Bronchial epithelial cell (primary cell): Measurements from ENCODE around the gene DCAF8. TPM values are rescaled to one million over a fixed set of nuclear protein-coding genes. Genes with fewer than 3 reads are reported as not detected.

Source experiments
- DNase-seq: peaks from one replicate; pipeline ENCODE4 v3.0.0-alpha.2; 2010; ENCODE audit warnings: low read depth
- FAIRE-seq: peaks from 2 replicates; lab custom pipeline; 2011; peaks lifted over from hg19 to GRCh38; lab: Jason Lieb, UNC
- H3K27me3 ChIP-seq: 2 replicates; pipeline ENCODE4 v1.5.1; 2011; ENCODE audit warnings: low read length; ENCODE audit not compliant: control insufficient read depth, insufficient read depth
- H3K36me3 ChIP-seq: 2 replicates; pipeline ENCODE4 v1.5.1; 2011; ENCODE audit warnings: low read length; ENCODE audit not compliant: control insufficient read depth, insufficient read depth
- H3K4me3 ChIP-seq: 2 replicates; pipeline ENCODE4 v1.5.1; 2011; ENCODE audit warnings: mild to moderate bottlenecking, low read depth, low read length, control low read depth
- CTCF ChIP-seq: IDR thresholded peaks from 2 replicates; pipeline ENCODE4 v1.5.1; 2011; ENCODE audit warnings: mild to moderate bottlenecking, moderate library complexity, low read length, control low read depth, inconsistent platforms; ENCODE audit not compliant: insufficient read depth, severe bottlenecking
- total RNA-seq: library from RNA; depleted of rRNA; stranded (reverse); fragments of >200 nt; gene quantifications from 2 replicates; pipeline ENCODE4 v1.2.1, GENCODE V29; 2014

The DCAF8 gene
- total RNA-seq, 1 donor from 2014 or later, result 57.4 TPM

- DNase-seq (no peak), FAIRE-seq (no peak)
- no peaks in the 10 kb centered on the region for H3K27me3 ChIP-seq
- H3K4me3 ChIP-seq, result no peak overlapping the region
- no peak for TF ChIP-seq CTCF
- peaks cover 14% of the 10 kb centered on the region for H3K36me3 ChIP-seq
Observed at GRCh38 chr1:160227034-160227433, 35.3 kb downstream of the DCAF8 start.

GRCh38 chr1:160226623-160227022, 35.7 kb downstream of the DCAF8 start:
- Histone ChIP-seq H3K27me3 (no peaks in the 10 kb centered on the region), H3K36me3 (peaks cover 12% of the 10 kb centered on the region), H3K4me3 (no peak overlapping the region)
- DNase-seq (no peak), FAIRE-seq (no peak)
- no peak for TF ChIP-seq CTCF

- Histone ChIP-seq H3K4me3 (no peak overlapping the region), H3K27me3 (no peaks in the 10 kb centered on the region), H3K36me3 (peaks cover 13% of the 10 kb centered on the region)
- FAIRE-seq, result no peak
- DNase-seq, result peak; percentile 46
- TF ChIP-seq CTCF, result no peak
Observed at GRCh38 chr1:160225345-160225744, 37.0 kb downstream of the DCAF8 start.

- TF ChIP-seq CTCF, result no peak
- FAIRE-seq (no peak), DNase-seq (peak; percentile 74)
- no peaks in the 10 kb centered on the region for H3K27me3 ChIP-seq
- H3K36me3 ChIP-seq, result peaks cover 13% of the 10 kb centered on the region
- H3K4me3 ChIP-seq, result no peak overlapping the region
Observed at GRCh38 chr1:160224606-160225005, 37.7 kb downstream of the DCAF8 start.

- no peak overlapping the region for H3K4me3 ChIP-seq
- no peak for TF ChIP-seq CTCF
- H3K27me3 ChIP-seq, result no peaks in the 10 kb centered on the region
- FAIRE-seq (no peak), DNase-seq (no peak)
- H3K36me3 ChIP-seq, result peaks cover 16% of the 10 kb centered on the region
Observed at GRCh38 chr1:160222546-160222945, 39.8 kb downstream of the DCAF8 start.

GRCh38 chr1:160221089-160221488, 41.3 kb downstream of the DCAF8 start:
- no peak for DNase-seq
- no peak for TF ChIP-seq CTCF
- peaks cover 16% of the 10 kb centered on the region for H3K36me3 ChIP-seq
- H3K4me3 ChIP-seq, result no peak overlapping the region
- FAIRE-seq, result no peak
- H3K27me3 ChIP-seq, result no peaks in the 10 kb centered on the region
